SK-MEL-5 (cell line): ENCODE results near the gene GABRB1. TPM values are rescaled to one million over a fixed set of nuclear protein-coding genes. Genes with fewer than 3 reads are reported as not detected.
A peak's percentile ranks its signal among the peaks of the same experiment; 100 is the strongest.
"Not testable (repeated sequence)": the region's sequence is repeated elsewhere in the genome, so short reads cannot be mapped to it uniquely, and the experiment has no call there.

Source experiments
- DNase-seq: peaks from one replicate; pipeline ENCODE4 v3.0.0-alpha.2; 2016; ENCODE audit warnings: low read depth, low spot score
- in situ Hi-C: cut with HindIII; loops from 2 replicates; pipeline ENCODE4 v1.10.0; 2016; ENCODE audit warnings: low sequenced_read_pairs, high pct_unique_total_duplicates, low pct_unique_long_range_greater_than_20kb
- total RNA-seq: library from RNA; depleted of rRNA; stranded (reverse); fragments of >200 nt; shearing (Covaris generic); gene quantifications from 2 replicates; pipeline ENCODE4 v1.2.3, GENCODE V29; 2014

Gene GABRB1
- total RNA-seq, 1 experiment from 2014 or later = not detected

GRCh38 chr4:47313384-47313783 is 282.0 kb downstream of the GABRB1 start:
- in situ Hi-C loops = no loop called here
- DNase-seq = no peak

GRCh38 chr4:47315346-47315745 is 284.0 kb downstream of the GABRB1 start:
- in situ Hi-C loops = no loop called here

GRCh38 chr4:47326025-47326424 is 294.7 kb downstream of the GABRB1 start:
- in situ Hi-C loops = no loop called here
- no peak for DNase-seq

More at GRCh38 chr4:47315346-47315745, 284.0 kb downstream of the GABRB1 start:
- DNase-seq = no peak

- in situ Hi-C loops = no loop called here
- DNase-seq = no peak
Observed at GRCh38 chr4:47330866-47331265, 299.5 kb downstream of the GABRB1 start.

- in situ Hi-C loops = no loop called here
- DNase-seq = no peak
Observed at GRCh38 chr4:47334652-47335051, 303.3 kb downstream of the GABRB1 start.

- DNase-seq = no peak
- in situ Hi-C loops = no loop called here
Observed at GRCh38 chr4:47337893-47338292, 306.5 kb downstream of the GABRB1 start.

- no peak for DNase-seq
- in situ Hi-C loops = no loop called here
Observed at GRCh38 chr4:47340914-47341313, 309.5 kb downstream of the GABRB1 start.

- in situ Hi-C loops = no loop called here
- DNase-seq = no peak
Observed at GRCh38 chr4:47342796-47343195, 311.4 kb downstream of the GABRB1 start.

GRCh38 chr4:47349326-47349725 is 318.0 kb downstream of the GABRB1 start:
- in situ Hi-C loops = no loop called here
- DNase-seq = no peak

- DNase-seq = no peak
- in situ Hi-C loops = no loop called here
Observed at GRCh38 chr4:47355568-47355967, 324.2 kb downstream of the GABRB1 start.

- in situ Hi-C loops = no loop called here
- no peak for DNase-seq
Observed at GRCh38 chr4:47359891-47360290, 328.5 kb downstream of the GABRB1 start.

GRCh38 chr4:47367761-47368160 is 336.4 kb downstream of the GABRB1 start:
- in situ Hi-C loops = no loop called here
- no peak for DNase-seq

- no peak for DNase-seq
- in situ Hi-C loops = no loop called here
Observed at GRCh38 chr4:47368211-47368610, 336.8 kb downstream of the GABRB1 start.

GRCh38 chr4:47372561-47372960 is 341.2 kb downstream of the GABRB1 start:
- no peak for DNase-seq
- in situ Hi-C loops = no loop called here

GRCh38 chr4:47373174-47373573 is 341.8 kb downstream of the GABRB1 start:
- in situ Hi-C loops = no loop called here
- no peak for DNase-seq

GRCh38 chr4:47373709-47374108 is 342.3 kb downstream of the GABRB1 start:
- in situ Hi-C loops = no loop called here
- DNase-seq = peak; percentile 22

GRCh38 chr4:47374477-47374876 is 343.1 kb downstream of the GABRB1 start:
- in situ Hi-C loops = no loop called here
- no peak for DNase-seq

- DNase-seq, in situ Hi-C loops: not testable (repeated sequence)
Observed at GRCh38 chr4:47378021-47378530, 346.7 kb downstream of the GABRB1 start.

GRCh38 chr4:47381172-47381571 is 349.8 kb downstream of the GABRB1 start:
- no peak for DNase-seq
- in situ Hi-C loops = no loop called here

GRCh38 chr4:47382846-47383360 is 351.5 kb downstream of the GABRB1 start:
- DNase-seq = no peak
- in situ Hi-C loops = no loop called here
